Astrocyte (in vitro differentiated cells and primary cell): Measurements from ENCODE around the gene AGRN. TPM values are rescaled to one million over a fixed set of nuclear protein-coding genes. Genes with fewer than 3 reads are reported as not detected.
A peak's percentile ranks its signal among the peaks of the same experiment; 100 is the strongest.
"Not testable (repeated sequence)": the region's sequence is repeated elsewhere in the genome, so short reads cannot be mapped to it uniquely, and the experiment has no call there.

ENCODE experiments used
- DNase-seq: peaks from one replicate; pipeline ENCODE4 v3.0.0-alpha.2; 2010; ENCODE audit warnings: low read depth
- FAIRE-seq: peaks from 2 replicates; lab custom pipeline; 2011; peaks lifted over from hg19 to GRCh38; lab: Jason Lieb, UNC
- H2AFZ ChIP-seq: 2 replicates; pipeline ENCODE4 v1.6.0; 2012; ENCODE audit warnings: low read depth, low read length, inconsistent platforms
- H3K27ac ChIP-seq: 2 replicates; pipeline ENCODE4 v1.5.1; 2011; ENCODE audit warnings: low read depth, low read length, inconsistent platforms
- H3K27me3 ChIP-seq: 2 replicates; pipeline ENCODE4 v1.6.0; 2011; ENCODE audit warnings: low read length, inconsistent platforms; ENCODE audit not compliant: insufficient read depth
- H3K36me3 ChIP-seq: 2 replicates; pipeline ENCODE4 v1.5.1; 2011; ENCODE audit warnings: low read length, inconsistent platforms; ENCODE audit not compliant: insufficient read depth
- H3K4me1 ChIP-seq: 2 replicates; pipeline ENCODE4 v1.5.1; 2011; ENCODE audit warnings: low read length, inconsistent platforms; ENCODE audit not compliant: insufficient read depth
- H3K4me2 ChIP-seq: 2 replicates; pipeline ENCODE4 v1.6.0; 2012; ENCODE audit warnings: low read length, inconsistent platforms
- H3K4me3 ChIP-seq: 2 replicates; pipeline ENCODE4 v1.5.1; 2011; ENCODE audit warnings: low read depth, mild to moderate bottlenecking, low read length, inconsistent platforms; ENCODE audit not compliant: insufficient read depth
- H3K79me2 ChIP-seq: 2 replicates; pipeline ENCODE4 v1.6.0; 2012; ENCODE audit warnings: mild to moderate bottlenecking, low read length, inconsistent platforms; ENCODE audit not compliant: insufficient read depth
- H3K9ac ChIP-seq: 2 replicates; pipeline ENCODE4 v1.6.0; 2012; ENCODE audit warnings: mild to moderate bottlenecking, low read length, inconsistent platforms
- H3K9me3 ChIP-seq: 2 replicates; pipeline ENCODE4 v1.5.1; 2012; ENCODE audit warnings: low read depth, mild to moderate bottlenecking, low read length, inconsistent platforms; ENCODE audit not compliant: insufficient read depth
- H4K20me1 ChIP-seq: 2 replicates; pipeline ENCODE4 v1.6.0; 2012; ENCODE audit warnings: low read length, inconsistent platforms; ENCODE audit not compliant: insufficient read depth
- H3K27ac Mint-ChIP-seq: one replicate; pipeline ENCODE4 v1.8.0; 2021; ENCODE audit warnings: mild to moderate bottlenecking, mixed read lengths; ENCODE audit not compliant: unreplicated experiment
- H3K27me3 Mint-ChIP-seq: one replicate; pipeline ENCODE4 v1.8.0; 2021; ENCODE audit warnings: low read depth, mixed read lengths; ENCODE audit not compliant: unreplicated experiment
- H3K36me3 Mint-ChIP-seq: one replicate; pipeline ENCODE4 v1.8.0; 2021; ENCODE audit warnings: low read depth, mixed read lengths; ENCODE audit not compliant: unreplicated experiment
- H3K4me1 Mint-ChIP-seq: one replicate; pipeline ENCODE4 v1.8.0; 2021; ENCODE audit warnings: low read depth, mixed read lengths; ENCODE audit not compliant: unreplicated experiment
- H3K4me3 Mint-ChIP-seq: one replicate; pipeline ENCODE4 v1.8.0; 2021; ENCODE audit warnings: mild to moderate bottlenecking, moderate library complexity, mixed read lengths; ENCODE audit not compliant: unreplicated experiment
- H3K9me3 Mint-ChIP-seq: one replicate; pipeline ENCODE4 v1.8.0; 2021; ENCODE audit warnings: mild to moderate bottlenecking, mixed read lengths; ENCODE audit not compliant: unreplicated experiment
- EZH2 ChIP-seq: IDR thresholded peaks from 2 replicates; pipeline ENCODE4 v1.6.1; 2012; ENCODE audit warnings: mild to moderate bottlenecking, low read length, inconsistent platforms; ENCODE audit not compliant: insufficient read depth
- total RNA-seq: library from RNA; stranded (reverse); gene quantifications from 2 replicates; pipeline ENCODE4 v1.2.1, GENCODE V29; 2021
- TF ChIP-seq, protein P1 (sequence below): IDR thresholded peaks from 2 replicates; pipeline ENCODE4 v1.5.1; 2011; ENCODE audit warnings: low read depth, mild to moderate bottlenecking, inconsistent platforms, low read length, moderate library complexity; ENCODE audit not compliant: insufficient read depth

Gene AGRN
- total RNA-seq, 1 donor from 2014 or later: 589 TPM

- TF ChIP-seq EZH2: no peak
- TF ChIP-seq, protein P1, sequence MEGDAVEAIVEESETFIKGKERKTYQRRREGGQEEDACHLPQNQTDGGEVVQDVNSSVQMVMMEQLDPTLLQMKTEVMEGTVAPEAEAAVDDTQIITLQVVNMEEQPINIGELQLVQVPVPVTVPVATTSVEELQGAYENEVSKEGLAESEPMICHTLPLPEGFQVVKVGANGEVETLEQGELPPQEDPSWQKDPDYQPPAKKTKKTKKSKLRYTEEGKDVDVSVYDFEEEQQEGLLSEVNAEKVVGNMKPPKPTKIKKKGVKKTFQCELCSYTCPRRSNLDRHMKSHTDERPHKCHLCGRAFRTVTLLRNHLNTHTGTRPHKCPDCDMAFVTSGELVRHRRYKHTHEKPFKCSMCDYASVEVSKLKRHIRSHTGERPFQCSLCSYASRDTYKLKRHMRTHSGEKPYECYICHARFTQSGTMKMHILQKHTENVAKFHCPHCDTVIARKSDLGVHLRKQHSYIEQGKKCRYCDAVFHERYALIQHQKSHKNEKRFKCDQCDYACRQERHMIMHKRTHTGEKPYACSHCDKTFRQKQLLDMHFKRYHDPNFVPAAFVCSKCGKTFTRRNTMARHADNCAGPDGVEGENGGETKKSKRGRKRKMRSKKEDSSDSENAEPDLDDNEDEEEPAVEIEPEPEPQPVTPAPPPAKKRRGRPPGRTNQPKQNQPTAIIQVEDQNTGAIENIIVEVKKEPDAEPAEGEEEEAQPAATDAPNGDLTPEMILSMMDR: no peak
- H3K4me3 ChIP-seq: no peak overlapping the region
- H3K4me2 ChIP-seq: no peak overlapping the region
- H3K4me3 Mint-ChIP-seq: no peak overlapping the region
- H3K4me1 Mint-ChIP-seq: no peaks in the 10 kb centered on the region
- H3K27ac Mint-ChIP-seq: peak overlapping the region; percentile 34
- no peaks in the 10 kb centered on the region for H3K9me3 Mint-ChIP-seq
- peaks cover 8% of the 10 kb centered on the region for H3K4me1 ChIP-seq
- no peaks in the 10 kb centered on the region for H3K79me2 ChIP-seq
- no peaks in the 10 kb centered on the region for H4K20me1 ChIP-seq
- no peak overlapping the region for H3K9ac ChIP-seq
- no peak overlapping the region for H2AFZ ChIP-seq
- FAIRE-seq: no peak
- peaks cover 3% of the 10 kb centered on the region for H3K27me3 Mint-ChIP-seq
- no peak overlapping the region for H3K27ac ChIP-seq
- no peaks in the 10 kb centered on the region for H3K36me3 ChIP-seq
- no peak for DNase-seq
- H3K36me3 Mint-ChIP-seq: peaks cover 2% of the 10 kb centered on the region
- H3K27me3 ChIP-seq: no peaks in the 10 kb centered on the region
- no peaks in the 10 kb centered on the region for H3K9me3 ChIP-seq
Measured at GRCh38 chr1:1074631-1075147, 54.8 kb downstream of the AGRN start.

DNA sequence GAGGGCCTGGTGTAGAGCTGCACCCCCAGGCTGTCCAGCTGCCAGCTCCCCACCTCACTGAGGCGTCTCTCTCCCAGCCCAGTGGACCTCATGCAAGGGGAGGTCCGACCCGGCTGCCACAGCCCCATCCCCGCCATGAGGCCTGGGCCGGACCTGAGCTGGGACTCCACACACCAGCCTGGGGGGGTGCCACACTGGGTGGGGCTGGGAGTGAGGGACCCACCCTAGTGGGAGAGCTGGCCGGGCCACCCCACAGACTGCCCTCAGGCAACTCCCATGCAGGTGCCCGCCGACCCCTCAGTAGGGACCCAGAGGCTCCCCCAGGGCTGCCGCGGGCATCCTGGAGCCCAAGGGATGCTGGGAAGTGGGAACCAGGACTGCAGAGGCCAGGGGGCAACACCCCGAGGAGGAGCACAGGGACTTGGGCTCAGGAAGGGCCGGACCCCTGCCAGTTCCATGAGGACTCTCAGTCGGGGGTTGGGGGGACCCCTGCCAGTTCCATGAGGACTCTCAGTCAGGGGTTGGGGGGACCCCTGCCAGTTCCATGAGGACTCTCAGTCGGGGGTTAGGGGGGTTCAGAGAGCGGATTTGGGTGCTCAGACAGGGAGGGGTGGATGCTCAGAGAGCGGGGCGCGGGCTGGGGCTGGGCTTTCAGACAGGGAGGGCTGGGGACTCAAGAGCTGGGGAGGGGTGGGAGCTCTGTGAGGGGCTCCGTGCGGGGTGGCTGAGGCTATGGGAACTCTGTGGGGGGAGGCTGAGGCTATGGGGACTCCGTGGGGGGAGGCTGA lies 55.4 kb downstream of the AGRN start:
- TF ChIP-seq, protein P1: no peak
- no peak for TF ChIP-seq EZH2
- H3K9me3 Mint-ChIP-seq: no peaks in the 10 kb centered on the region
- DNase-seq (no peak), FAIRE-seq (no peak)
- H3K4me2 ChIP-seq: no peak overlapping the region
- H3K27me3 Mint-ChIP-seq: peaks cover 3% of the 10 kb centered on the region
- no peak overlapping the region for H3K4me3 Mint-ChIP-seq
- H3K9me3 ChIP-seq: no peaks in the 10 kb centered on the region
- peaks cover 12% of the 10 kb centered on the region for H3K4me1 ChIP-seq
- H3K27ac ChIP-seq: no peak overlapping the region
- H4K20me1 ChIP-seq: no peaks in the 10 kb centered on the region
- no peaks in the 10 kb centered on the region for H3K27me3 ChIP-seq
- H3K36me3 ChIP-seq: no peaks in the 10 kb centered on the region
- no peaks in the 10 kb centered on the region for H3K4me1 Mint-ChIP-seq
- no peak overlapping the region for H2AFZ ChIP-seq
- no peaks in the 10 kb centered on the region for H3K79me2 ChIP-seq
- no peak overlapping the region for H3K4me3 ChIP-seq
- H3K9ac ChIP-seq: no peak overlapping the region
- peaks cover 2% of the 10 kb centered on the region for H3K36me3 Mint-ChIP-seq
- H3K27ac Mint-ChIP-seq: no peak overlapping the region

DNA sequence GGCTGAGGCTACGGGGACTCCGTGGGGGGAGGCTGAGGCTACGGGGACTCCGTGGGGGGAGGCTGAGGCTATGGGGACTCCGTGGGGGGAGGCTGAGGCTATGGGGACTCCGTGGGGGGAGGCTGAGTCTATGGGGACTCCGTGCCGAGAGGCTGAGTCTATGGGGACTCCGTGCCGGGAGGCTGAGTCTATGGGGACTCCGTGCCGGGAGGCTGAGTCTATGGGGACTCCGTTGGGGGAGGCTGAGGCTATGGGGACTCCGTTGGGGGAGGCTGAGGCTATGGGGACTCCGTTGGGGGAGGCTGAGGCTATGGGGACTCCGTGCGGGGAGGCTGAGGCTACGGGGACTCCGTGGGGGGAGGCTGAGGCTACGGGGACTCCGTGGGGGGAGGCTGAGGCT lies 57.5 kb downstream of the AGRN start:
- H3K27me3 Mint-ChIP-seq, H3K79me2 ChIP-seq, H4K20me1 ChIP-seq, H3K9me3 Mint-ChIP-seq, H3K27ac ChIP-seq, H3K9me3 ChIP-seq, H3K36me3 ChIP-seq, H3K9ac ChIP-seq, H2AFZ ChIP-seq, H3K4me1 Mint-ChIP-seq, H3K27me3 ChIP-seq, H3K4me3 Mint-ChIP-seq, H3K36me3 Mint-ChIP-seq, DNase-seq, H3K27ac Mint-ChIP-seq, FAIRE-seq, H3K4me2 ChIP-seq, H3K4me3 ChIP-seq: not testable (repeated sequence)
- peaks cover 12% of the 10 kb centered on the region for H3K4me1 ChIP-seq
